Umbilical cord (tissue), 2 donors: ENCODE data around the gene THAP4. TPM values are rescaled to one million over a fixed set of nuclear protein-coding genes. Genes with fewer than 3 reads are reported as not detected.
A peak's percentile ranks its signal among the peaks of the same experiment; 100 is the strongest.

ENCODE experiments used
- DNase-seq: peaks from one replicate; pipeline ENCODE4 v3.0.0-alpha.2; 2015; ENCODE audit warnings: low spot score
- total RNA-seq: library from RNA; depleted of rRNA; stranded (reverse); fragments of >200 nt; gene quantifications from one replicate; pipeline ENCODE4 v1.2.3, GENCODE V29; 2014; ENCODE audit warnings: low replicate concordance; ENCODE audit not compliant: insufficient read depth

Gene THAP4
- total RNA-seq, 1 donor from 2014 or later: 21.4 TPM

DNA sequence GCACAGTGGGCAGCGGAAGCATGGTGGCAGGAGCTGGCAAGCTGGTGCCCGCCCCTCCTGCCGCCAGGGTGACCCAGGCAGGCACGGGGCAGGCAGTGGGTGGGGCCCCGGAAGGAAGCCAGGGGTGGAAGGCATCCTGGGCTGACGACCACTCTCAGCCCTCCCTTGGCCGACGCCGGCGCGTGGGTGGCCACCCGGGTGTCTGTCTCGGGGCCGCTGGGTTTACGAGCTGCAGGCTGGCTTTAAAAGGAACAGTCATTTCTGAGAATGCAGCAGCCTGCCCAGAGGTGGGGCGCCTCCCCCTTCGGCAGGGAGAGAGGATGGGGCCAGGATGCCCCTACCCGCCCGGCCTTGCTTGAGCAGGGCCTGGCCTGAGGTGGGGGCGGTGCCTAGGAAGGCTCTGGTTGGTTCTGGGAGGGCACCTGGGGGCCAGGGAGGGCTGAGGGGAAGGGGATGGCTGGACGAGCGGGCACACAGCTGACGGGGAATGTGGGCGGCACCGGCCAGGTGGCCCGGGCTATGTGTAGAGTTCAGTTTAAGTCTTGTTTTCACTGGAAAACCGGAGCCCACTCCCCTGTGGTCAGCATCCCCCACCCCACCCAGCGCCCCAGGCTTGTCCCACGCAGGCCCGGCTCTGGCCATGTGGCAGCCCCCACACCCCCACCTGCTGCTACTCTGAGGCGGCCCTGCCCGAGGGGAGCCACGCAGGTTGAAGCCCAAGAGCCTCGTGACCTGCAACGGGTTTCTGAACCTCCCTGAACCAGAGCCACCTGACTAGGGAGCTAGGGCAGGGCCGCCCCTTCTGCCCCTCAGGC, 72.2 kb downstream of the THAP4 start:
- DNase-seq: peak; percentile 64

DNA sequence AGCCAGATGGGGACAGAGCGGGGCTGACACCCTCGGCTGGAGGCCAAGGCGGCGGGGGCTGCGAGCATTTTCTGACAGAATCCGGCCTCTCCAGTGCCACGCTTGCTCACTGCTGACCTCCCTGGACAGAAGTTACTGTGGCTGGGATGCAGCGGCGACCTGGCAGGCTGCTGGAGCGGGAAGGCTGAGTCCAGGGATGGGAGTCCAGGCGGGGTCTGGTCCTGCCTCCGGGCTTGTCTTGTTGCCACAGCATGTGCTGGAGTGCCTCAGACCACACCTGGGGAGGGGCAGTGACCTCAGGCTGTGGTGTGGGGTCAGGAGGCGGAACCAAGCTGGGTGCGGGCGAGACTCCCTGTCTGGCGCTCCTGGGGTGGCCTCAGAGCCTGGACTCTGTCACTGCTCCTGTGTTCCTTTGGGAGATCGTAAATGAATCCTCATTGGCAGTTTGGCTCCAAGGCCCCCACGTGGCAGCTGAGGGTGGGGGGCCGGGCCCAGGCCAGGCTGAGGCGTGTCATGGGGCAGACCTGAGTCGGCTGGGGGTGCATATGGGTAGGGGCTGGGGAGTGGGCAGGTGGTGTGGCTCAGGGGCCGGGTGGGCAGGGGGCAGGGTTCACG, 72.9 kb downstream of the THAP4 start:
- DNase-seq: peak; percentile 39

DNA sequence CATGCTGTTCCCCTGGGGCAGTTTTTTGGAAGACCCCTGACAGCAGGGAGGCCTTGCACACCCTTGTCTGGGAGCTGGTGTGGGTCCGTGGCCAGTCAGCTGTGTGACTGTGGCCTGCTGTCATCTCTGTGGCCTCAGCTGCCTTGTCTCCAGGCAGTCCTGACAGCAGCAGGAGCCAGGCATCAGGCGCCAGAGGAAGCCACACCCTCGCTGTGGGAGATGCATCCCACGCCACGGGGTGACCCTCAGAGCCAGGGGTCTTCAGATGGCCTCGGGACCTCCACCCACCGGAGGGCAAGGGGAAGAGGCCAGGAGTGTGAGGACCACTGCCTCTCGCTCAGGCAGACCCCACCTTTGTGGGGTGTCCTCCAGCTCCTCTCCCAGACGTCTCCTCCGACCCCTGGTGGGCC, 73.4 kb downstream of the THAP4 start:
- no peak for DNase-seq

DNA sequence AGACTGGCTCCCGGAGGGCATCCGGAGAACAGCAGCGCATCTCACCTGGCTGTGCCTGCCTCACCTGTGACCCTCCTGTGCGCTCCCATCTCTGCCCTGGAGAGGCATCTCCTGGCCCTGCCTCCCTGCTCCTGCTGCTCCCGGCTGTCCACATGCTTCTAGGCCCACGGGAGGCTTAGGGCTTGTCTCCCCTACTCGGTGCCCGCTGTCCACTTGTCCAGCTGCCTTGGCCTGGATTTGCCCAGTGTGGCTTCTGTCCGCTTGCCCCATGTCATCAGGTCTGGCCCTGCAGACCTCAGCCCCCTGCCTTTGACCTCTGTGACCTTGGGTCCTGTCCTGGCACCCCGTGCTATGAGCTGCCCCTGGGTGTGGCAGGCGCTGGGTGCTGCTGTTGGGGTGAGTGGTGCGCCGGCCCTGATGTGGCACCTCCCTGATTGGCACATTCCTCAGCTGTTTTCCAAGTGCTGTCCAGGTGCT, 73.9 kb downstream of the THAP4 start:
- DNase-seq: no peak

DNA sequence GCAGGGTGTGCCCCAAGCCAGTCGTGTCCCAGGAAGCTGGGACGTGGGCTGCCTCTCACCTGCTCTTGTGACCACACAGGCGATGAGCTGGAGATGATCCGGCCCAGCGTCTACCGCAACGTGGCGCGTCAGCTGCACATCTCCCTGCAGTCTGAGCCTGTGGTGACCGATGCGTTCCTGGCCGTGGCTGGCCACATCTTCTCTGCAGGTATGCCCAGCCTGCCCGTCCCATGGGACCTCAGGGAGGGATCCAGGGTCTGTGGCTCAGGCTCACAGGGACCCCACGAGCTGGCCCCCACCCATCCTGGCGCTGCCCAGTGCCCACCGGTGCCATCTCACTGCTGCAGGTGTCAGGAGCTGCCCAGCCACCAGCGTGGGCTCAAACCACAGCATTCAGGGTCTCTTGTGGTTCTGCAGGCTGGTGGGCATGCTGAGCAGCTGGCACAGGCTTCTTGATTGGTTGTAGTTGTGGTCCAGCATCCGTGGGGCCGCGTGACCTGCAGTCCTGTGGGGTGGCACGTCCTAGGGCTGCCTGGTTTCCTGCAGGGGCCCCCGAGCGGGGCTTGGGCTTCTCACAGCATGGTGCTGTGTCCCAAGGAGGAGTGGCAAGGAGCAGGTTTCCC, 74.6 kb downstream of the THAP4 start:
- DNase-seq: no peak

DNA sequence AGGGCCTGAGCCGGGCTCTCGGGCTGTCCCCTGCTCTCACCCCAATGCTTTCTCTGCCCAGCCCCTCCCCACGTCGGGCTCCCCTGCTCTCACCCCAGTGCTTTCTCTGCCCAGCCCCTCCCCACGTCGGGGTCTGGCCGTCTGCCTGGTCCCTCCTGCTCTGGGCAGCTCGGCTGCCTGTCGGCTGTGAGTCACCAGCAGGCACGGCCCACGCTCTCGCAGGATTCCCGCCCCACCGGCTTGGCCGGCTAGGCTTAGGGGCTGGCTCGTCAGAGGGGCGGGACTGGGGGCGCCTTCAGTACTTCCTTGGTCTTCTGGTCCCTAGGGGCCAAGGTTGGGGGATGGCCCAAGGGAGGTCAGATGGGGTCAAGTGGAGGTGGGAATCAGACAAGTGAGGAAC, 75.1 kb downstream of the THAP4 start:
- peak; percentile 90 for DNase-seq

DNA sequence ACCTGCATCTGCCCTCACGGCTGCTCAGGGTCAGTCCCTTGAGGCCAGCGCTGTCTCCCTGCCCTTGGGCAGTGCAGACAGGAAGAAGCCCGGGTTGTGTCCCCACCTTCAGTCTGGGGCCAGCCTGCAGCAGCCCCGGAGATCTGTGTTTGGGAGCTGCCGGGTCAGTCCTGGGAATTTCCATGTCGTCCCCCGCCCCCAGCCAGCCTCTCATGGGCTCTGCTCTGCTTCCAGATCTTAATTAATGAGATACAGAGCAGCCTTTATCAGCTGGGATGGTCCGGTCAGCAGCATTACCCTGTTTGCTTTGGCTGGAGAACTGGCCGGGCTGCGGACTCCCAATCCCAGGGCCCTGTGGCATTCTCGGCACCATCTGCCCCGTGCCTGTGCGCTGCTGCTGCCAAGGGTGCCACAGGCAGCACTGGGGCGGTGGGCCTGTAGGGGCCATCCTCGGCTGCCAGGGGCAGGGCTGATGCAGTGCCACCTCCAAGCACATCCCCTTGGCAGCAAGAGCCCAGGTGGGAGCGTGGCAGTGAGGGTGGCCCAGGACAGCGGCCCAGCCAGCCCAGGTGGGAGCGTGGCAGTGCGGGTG, 76.0 kb downstream of the THAP4 start:
- DNase-seq: no peak

DNA sequence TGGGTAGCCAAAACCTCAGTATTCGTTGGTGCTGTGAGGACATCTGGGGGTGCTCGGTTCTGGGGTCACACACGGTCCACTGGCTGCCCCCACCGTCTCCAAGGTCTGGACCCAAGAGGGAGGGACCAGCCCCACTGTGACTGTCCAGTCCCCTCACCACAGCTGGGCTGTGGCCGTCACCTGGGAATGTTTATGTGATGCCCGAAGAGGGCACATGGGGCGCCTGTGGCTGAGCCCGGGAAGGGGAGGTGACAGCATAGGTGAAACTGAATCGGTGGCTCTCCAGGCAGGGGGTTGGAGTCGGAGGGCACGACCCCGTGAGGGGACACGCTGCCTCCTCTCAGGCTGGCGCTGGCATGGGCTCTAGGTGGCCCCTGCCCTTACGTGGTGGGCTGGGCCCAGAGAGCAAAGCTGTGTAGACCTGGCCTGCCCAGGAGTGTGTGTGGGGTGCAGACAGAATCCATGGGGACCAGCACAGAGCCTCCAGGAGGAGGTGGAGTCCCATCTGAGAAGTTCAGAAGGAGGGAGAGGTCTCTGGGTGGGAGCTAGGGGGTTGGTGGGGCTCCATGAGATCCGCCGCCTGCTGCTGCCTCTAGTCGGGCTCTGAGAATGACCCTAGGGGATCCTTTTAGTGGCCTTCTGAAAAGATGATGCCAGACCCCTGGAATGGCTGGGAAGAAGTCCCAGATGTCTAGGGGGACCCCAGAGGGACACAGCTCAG, 76.6 kb downstream of the THAP4 start:
- no peak for DNase-seq

DNA sequence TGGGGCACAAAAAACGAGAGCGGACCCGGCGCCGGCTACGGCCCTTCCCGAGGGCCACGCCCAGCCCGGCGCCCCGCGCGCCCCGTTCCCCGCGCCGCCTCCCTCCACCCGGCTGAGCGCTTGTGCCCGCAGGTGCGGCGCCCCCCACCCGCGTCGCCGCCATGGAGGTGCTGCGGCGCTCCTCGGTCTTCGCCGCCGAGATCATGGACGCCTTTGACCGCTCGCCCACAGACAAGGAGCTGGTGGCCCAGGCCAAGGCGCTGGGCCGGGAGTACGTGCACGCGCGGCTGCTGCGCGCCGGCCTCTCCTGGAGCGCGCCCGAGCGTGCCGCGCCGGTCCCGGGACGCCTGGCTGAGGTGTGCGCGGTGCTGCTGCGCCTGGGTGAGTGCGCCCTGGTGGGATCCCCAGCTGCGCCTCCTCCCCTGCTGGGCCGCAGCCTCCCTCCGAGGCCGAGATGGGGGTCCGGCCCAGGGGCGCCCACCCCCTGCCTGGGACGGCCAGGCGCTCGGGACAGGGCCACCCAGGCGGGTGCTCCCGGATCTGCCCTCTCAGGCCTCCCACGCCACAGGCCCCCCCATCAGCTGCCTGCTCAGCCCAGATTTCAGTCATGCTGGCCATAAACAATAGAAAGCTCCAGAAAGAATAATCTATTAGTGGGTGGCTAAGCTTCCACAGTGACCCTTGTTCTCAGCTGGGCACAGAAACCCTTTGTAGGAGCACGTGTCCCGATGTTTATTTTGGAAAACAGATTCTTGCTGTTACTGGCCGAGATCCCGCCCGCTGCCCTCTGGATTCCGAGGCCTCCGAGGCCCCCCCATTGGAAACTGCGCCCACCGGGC, 77.4 kb downstream of the THAP4 start:
- DNase-seq: no peak

DNA sequence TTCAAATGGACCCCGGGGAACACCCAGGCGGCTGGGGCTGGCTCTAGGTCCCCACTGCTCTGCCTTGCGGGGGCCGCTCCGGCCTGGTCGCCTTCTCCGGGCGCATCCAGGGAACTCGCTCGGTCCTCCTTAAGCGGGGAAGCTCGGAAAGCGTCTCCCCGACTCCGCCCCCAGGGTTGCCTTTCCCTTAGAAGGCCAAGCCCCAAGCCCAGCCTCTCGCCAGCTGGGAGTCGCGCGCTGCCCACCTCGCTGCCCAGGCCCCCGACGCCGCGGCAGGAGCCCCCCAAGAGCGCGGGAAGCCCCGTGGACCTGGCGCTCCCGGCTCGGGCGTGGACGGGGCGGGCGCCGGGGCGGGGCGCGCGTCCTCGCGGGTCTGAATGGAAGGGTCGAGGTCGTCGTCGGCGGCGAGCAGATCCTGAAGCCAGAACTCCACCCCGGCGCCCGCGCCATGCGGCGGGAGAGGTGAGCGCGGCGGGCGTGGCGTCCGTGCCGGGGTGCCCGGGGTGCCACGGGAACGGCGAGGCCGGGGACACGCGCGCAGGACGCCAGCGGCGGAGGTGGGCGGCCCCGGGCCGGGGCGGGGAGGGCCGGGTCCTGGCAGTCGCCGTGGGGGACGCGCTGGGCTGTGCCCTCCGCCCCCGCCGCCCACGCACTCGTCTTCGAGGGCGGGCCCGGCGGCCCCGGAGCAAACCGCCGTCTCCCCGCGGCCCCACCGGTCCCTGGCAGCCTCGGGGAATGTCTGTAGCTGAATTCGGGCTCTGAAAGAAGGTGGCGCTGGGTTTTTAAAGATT, 78.2 kb downstream of the THAP4 start, which contains the start of gene BOK:
Gene BOK, plus strand, starts transcription at position 214 of the 791 bp plus-strand sequence. CDS start 739 bp downstream, outside the sequence.
- peak; percentile 75 for DNase-seq

DNA sequence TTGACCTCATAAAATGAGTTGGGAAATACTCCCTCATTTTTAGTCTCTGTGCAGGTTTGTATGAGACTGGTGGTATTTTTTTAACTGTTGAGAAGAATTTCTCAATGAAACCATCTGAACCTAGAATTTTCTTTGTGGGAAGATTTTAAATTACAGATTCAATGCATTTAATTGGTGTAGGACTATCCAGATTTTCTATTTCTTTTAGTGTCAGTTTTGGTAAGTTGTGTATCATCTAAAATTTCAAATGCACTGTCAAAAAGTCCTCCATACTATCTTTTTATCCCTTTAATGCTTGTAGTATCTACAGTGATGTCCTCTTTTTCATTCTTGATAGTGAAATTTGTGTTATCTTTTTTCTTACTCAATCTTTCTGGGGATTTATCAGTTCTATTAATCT, 80.2 kb downstream of the THAP4 start:
- DNase-seq: no peak

DNA sequence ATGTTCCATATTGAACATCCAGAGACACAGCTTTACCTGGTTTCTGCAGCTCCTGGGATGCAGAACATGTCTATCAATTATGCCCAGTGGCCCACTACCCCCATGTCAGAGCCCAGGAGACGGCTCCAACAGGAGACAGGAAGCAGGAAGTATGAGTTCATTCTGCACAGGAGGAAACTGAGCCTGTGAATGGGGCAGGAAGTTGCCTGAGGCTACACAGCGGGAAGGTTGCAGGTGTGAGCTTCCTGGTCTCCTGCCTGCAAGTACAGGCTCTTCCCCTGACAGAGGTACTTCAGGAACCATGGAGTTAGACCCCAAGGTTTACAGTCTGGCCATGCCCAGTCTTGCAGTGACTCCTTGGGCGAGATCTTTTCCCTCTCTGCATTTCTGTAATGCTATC, 81.2 kb downstream of the THAP4 start:
- DNase-seq: no peak

DNA sequence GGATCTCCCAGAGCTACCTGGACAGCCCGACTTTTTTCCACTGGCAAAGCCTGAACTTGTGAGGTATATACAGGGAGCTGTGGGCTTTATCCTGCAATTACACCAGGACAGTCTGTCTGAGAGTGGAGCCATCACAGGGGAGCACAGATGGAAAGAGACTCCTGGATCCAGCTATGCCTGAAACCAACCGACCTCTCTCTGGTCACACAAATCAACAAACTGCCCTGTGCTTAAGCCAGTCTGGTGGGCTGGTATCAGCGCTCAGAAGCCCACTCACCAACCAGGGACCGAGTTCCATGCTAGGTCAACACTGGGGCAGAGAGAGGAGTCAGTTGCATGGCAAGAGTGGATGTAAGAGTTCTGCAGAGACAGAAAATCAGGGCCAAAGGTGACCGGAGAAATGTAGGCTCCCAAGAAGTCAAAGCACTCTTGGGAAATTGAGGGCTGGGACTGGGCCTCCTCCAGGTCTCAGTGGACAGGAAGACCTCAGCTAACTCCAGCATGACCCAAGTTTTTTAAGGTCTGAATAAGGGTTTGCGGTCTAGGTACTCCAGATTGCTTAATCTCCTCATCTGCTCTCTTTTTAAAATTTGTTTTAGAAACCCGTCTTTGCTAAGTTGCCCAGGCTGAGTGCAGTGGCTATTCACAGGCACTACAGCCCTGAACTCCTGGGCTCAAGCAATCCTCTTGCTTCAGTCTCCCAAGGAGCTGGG, 82.2 kb downstream of the THAP4 start:
- no peak for DNase-seq

DNA sequence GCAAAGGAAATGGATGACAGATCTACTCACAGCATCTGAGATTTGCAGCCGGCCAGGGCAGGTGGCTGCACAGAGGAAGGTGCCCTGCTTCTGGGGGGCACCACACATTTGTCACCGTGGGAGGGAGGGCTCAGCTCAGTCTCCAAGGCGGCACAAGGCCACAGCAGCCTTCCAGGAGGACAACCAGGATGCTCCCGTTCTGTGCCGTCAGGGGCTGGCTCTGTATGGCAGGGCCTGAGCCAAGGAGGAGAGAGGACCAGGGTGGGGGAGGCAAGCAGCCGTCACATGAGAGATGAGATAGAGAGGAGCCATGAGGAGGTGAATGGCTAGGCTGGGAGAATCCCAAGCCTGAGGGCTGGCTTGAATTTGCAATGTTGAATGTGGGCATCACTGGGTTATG, 83.0 kb downstream of the THAP4 start:
- DNase-seq: no peak

DNA sequence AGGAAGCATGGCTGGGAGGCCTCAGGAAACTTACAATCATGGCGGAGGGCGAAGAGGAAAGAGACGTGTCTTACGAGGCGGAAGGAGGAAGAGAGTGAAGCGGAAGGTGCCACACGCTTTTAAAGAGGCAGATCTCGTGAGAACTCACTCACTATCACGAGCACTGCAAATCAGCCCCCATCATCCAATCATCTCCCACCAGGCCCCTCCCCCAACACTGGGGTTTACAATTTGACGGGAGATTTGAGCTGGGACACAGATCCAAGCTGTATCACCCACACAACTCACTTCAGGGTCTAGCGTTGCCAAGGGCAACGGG, 83.5 kb downstream of the THAP4 start:
- DNase-seq: no peak

DNA sequence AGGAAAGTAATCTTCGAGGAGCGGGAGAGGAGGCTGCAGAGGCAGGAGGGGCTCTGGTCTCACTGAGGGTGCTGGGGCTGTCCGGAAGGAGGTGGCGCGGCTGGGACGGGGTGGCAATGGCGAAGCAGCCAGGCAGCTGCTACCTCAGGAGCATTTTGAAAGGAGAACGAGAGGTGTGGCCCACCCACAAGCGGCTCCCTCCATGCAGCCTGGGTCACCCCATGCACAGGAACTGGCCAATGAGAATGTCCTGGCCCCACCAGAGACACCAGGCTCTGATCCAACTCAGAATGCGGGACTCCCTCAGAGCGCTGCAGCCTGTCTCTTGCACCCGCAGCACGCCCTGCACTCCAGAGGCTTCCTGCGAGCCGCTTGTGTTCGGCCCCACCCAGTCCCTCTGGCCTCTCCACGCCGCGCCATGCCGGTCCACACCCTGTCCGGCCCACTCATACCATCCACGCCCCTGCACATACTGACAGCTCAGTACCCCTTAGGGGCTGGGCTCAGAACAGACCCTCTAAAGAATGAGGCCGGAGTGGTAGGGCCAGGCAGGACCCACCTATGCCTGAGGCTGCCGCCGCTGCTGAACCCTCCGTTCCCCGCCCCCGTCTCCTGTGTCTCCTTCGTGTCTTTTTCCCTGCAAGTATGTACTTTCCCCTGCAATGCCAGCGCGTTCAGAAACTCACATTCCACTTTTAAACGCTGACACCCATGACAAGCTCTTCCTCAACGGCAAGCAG, 84.8 kb downstream of the THAP4 start:
- DNase-seq: no peak

DNA sequence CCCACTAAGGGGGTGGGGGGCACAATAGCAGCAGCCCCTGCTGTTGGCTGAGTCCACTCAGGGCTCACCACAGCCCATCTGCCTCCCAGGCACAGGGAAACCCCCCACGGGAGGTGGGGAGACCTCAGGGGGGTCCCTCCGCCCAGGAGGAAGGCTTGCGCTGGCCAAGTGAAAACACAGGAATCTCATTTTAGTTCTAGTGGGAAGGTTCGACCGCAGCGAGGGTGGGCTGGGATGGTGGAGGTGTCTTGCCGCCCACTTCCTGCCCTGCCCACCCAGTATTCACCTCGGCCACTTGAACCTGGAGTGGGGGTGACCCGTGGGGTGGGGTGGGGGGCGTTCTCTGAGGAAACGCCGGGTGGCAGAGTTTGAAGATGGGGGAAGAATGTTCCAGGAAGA, 85.4 kb downstream of the THAP4 start:
- no peak for DNase-seq
